H9 (cell line): ENCODE data around the gene ADAM11. TPM values are rescaled to one million over a fixed set of nuclear protein-coding genes. Genes with fewer than 3 reads are reported as not detected.

Experiments
- DNase-seq: peaks from one replicate; pipeline ENCODE4 v3.0.0-alpha.2; 2017
- H2AFZ ChIP-seq: one replicate; pipeline ENCODE4 v1.6.1; 2013; ENCODE audit warnings: mild to moderate bottlenecking, low read length, control low read depth, moderate library complexity
- H2AK5ac ChIP-seq: 2 replicates; pipeline ENCODE4 v1.6.1; 2013; ENCODE audit warnings: low read length, control low read depth, mixed read lengths; ENCODE audit not compliant: insufficient read length
- H2BK120ac ChIP-seq: one replicate; pipeline ENCODE4 v1.6.1; 2013; ENCODE audit warnings: low read depth, mild to moderate bottlenecking, low read length, control low read depth, inconsistent platforms; ENCODE audit not compliant: poor library complexity, severe bottlenecking
- H2BK12ac ChIP-seq: 2 replicates; pipeline ENCODE4 v1.6.1; 2013; ENCODE audit warnings: low read length, control low read depth, mixed read lengths, low read depth; ENCODE audit not compliant: insufficient read length
- H2BK15ac ChIP-seq: 2 replicates; pipeline ENCODE4 v1.6.1; 2013; ENCODE audit warnings: low read depth, low read length, control low read depth
- H2BK20ac ChIP-seq: one replicate; pipeline ENCODE4 v1.6.1; 2013; ENCODE audit warnings: low read depth, mild to moderate bottlenecking, low read length, control low read depth, inconsistent platforms; ENCODE audit not compliant: poor library complexity, severe bottlenecking
- H2BK5ac ChIP-seq: 2 replicates; pipeline ENCODE4 v1.6.1; 2013; ENCODE audit warnings: low read length, control low read depth, mixed read lengths; ENCODE audit not compliant: insufficient read length
- H3K14ac ChIP-seq: 2 replicates; pipeline ENCODE4 v1.6.1; 2013; ENCODE audit warnings: low read length, control low read depth; ENCODE audit not compliant: insufficient read depth
- H3K18ac ChIP-seq: 2 replicates; pipeline ENCODE4 v1.6.1; 2013; ENCODE audit warnings: low read depth, mild to moderate bottlenecking, mixed read lengths, low read length, control low read depth; ENCODE audit not compliant: insufficient read length
- H3K23ac ChIP-seq: 2 replicates; pipeline ENCODE4 v1.6.1; 2013; ENCODE audit warnings: low read length, control low read depth, mixed read lengths, low read depth; ENCODE audit not compliant: insufficient read length
- H3K23me2 ChIP-seq: 2 replicates; pipeline ENCODE4 v1.6.1; 2013; ENCODE audit warnings: low read depth, mild to moderate bottlenecking, mixed read lengths, low read length, control low read depth; ENCODE audit not compliant: insufficient read length, poor library complexity, severe bottlenecking
- H3K27ac ChIP-seq: 2 replicates; pipeline ENCODE4 v1.5.1; 2013; ENCODE audit warnings: low read length, control low read depth, mixed read lengths, low read depth; ENCODE audit not compliant: insufficient read length
- H3K27me3 ChIP-seq: 2 replicates; pipeline ENCODE4 v1.6.1; 2013; ENCODE audit warnings: low read length, control low read depth, inconsistent platforms; ENCODE audit not compliant: insufficient read depth
- H3K4ac ChIP-seq: 2 replicates; pipeline ENCODE4 v1.6.1; 2013; ENCODE audit warnings: low read depth, mild to moderate bottlenecking, control low read depth, inconsistent platforms, low read length, moderate library complexity
- H3K4me1 ChIP-seq: 2 replicates; pipeline ENCODE4 v1.6.1; 2013; ENCODE audit warnings: low read length, control low read depth, inconsistent platforms; ENCODE audit not compliant: insufficient read depth
- H3K4me2 ChIP-seq: 2 replicates; pipeline ENCODE4 v1.6.1; 2013; ENCODE audit warnings: low read length, control low read depth, mixed read lengths; ENCODE audit not compliant: insufficient read length, insufficient read depth
- H3K56ac ChIP-seq: 2 replicates; pipeline ENCODE4 v1.6.1; 2013; ENCODE audit warnings: low read depth, mild to moderate bottlenecking, mixed read lengths, low read length, control low read depth; ENCODE audit not compliant: insufficient read length
- H3K79me1 ChIP-seq: 2 replicates; pipeline ENCODE4 v1.6.1; 2013; ENCODE audit warnings: low read depth, mild to moderate bottlenecking, moderate library complexity, low read length, control low read depth, inconsistent platforms; ENCODE audit not compliant: insufficient read depth, poor library complexity, severe bottlenecking
- H3K79me2 ChIP-seq: 2 replicates; pipeline ENCODE4 v1.6.1; 2013; ENCODE audit warnings: low read length, control low read depth, inconsistent platforms; ENCODE audit not compliant: insufficient read depth
- H3K9ac ChIP-seq: 2 replicates; pipeline ENCODE4 v1.6.1; 2013; ENCODE audit warnings: low read length, control low read depth, mixed read lengths; ENCODE audit not compliant: insufficient read length; ENCODE audit errors: extremely low read depth
- H3K9me3 ChIP-seq: one replicate; pipeline ENCODE4 v1.6.1; 2013; ENCODE audit warnings: low read depth, low read length, inconsistent platforms; ENCODE audit not compliant: control insufficient read depth
- H3T11ph ChIP-seq: one replicate; pipeline ENCODE4 v1.6.1; 2013; ENCODE audit warnings: mild to moderate bottlenecking, low read length, control low read depth, inconsistent platforms
- H4K20me1 ChIP-seq: one replicate; pipeline ENCODE4 v1.6.1; 2013; ENCODE audit not compliant: control insufficient read depth, insufficient read length, insufficient read depth
- H4K5ac ChIP-seq: 2 replicates; pipeline ENCODE4 v1.6.1; 2013; ENCODE audit warnings: low read depth, mild to moderate bottlenecking, mixed read lengths, low read length, control low read depth; ENCODE audit not compliant: insufficient read length
- H4K8ac ChIP-seq: replicated peaks from 2 replicates; pipeline ENCODE4 v1.6.1; 2013; ENCODE audit warnings: low read length, control low read depth, mixed read lengths, low read depth; ENCODE audit not compliant: insufficient read length
- H4K91ac ChIP-seq: 2 replicates; pipeline ENCODE4 v1.6.1; 2013; ENCODE audit warnings: low read depth, mild to moderate bottlenecking, moderate library complexity, mixed read lengths, low read length, control low read depth; ENCODE audit not compliant: insufficient read length
- H3K27ac Mint-ChIP-seq, 3 experiments: 2 replicates in 2 of 3; 3 replicates in 1 of 3; pipeline ENCODE4 v1.8.0; 2020 to 2021; ENCODE audit warnings: mixed read lengths in 3 of 3, mild to moderate bottlenecking in 1 of 3, moderate library complexity in 1 of 3
- H3K27me3 Mint-ChIP-seq: 2 replicates; pipeline ENCODE4 v1.8.0; 2021; ENCODE audit warnings: low read depth, mild to moderate bottlenecking, moderate library complexity, mixed read lengths
- H3K36me3 Mint-ChIP-seq, 3 experiments: 2 replicates in 2 of 3; 3 replicates in 1 of 3; pipeline ENCODE4 v1.8.0; 2020 to 2021; ENCODE audit warnings: low read depth in 3 of 3, mixed read lengths in 3 of 3; ENCODE audit not compliant: insufficient read depth in 1 of 3
- H3K4me1 Mint-ChIP-seq, 2 experiments: 2 replicates each; pipeline ENCODE4 v1.8.0; 2020; ENCODE audit warnings: mixed read lengths in 2 of 2
- H3K4me3 Mint-ChIP-seq, 2 experiments: 2 replicates in 1 of 2; 3 replicates in 1 of 2; pipeline ENCODE4 v1.8.0; 2020 to 2021; ENCODE audit warnings: mild to moderate bottlenecking in 2 of 2, mixed read lengths in 2 of 2, moderate library complexity in 1 of 2
- H3K9me3 Mint-ChIP-seq, 2 experiments: 2 replicates in 1 of 2; 3 replicates in 1 of 2; pipeline ENCODE4 v1.8.0; 2020; ENCODE audit warnings: mild to moderate bottlenecking in 2 of 2, mixed read lengths in 2 of 2, moderate library complexity in 1 of 2
- WGBS: extraction: QIAGEN DNeasy Blood & Tissue Kit; methylation state at CpG from one replicate; pipeline ENCODE4 v1.1.7; 2013; ENCODE audit warnings: missing lambda C conversion rate, low lambda C conversion rate, mixed read lengths; ENCODE audit not compliant: insufficient read length; ENCODE audit errors: extremely low coverage; 5-methylcytosine and 5-hydroxymethylcytosine counted together
- total RNA-seq: library from RNA; stranded (reverse); gene quantifications from 2 replicates; pipeline ENCODE4 v1.2.1, GENCODE V29; 2021
- TF ChIP-seq, protein P1 (sequence below): fragments of 200-600 bp; sonication (generic); conservative IDR thresholded peaks from 3 replicates; pipeline ENCODE4 v1.8.0; 2021; ENCODE audit warnings: antibody characterized with exemption, mild to moderate bottlenecking

Gene ADAM11
- total RNA-seq, 1 experiment from 2014 or later = 4.6 TPM

DNA sequence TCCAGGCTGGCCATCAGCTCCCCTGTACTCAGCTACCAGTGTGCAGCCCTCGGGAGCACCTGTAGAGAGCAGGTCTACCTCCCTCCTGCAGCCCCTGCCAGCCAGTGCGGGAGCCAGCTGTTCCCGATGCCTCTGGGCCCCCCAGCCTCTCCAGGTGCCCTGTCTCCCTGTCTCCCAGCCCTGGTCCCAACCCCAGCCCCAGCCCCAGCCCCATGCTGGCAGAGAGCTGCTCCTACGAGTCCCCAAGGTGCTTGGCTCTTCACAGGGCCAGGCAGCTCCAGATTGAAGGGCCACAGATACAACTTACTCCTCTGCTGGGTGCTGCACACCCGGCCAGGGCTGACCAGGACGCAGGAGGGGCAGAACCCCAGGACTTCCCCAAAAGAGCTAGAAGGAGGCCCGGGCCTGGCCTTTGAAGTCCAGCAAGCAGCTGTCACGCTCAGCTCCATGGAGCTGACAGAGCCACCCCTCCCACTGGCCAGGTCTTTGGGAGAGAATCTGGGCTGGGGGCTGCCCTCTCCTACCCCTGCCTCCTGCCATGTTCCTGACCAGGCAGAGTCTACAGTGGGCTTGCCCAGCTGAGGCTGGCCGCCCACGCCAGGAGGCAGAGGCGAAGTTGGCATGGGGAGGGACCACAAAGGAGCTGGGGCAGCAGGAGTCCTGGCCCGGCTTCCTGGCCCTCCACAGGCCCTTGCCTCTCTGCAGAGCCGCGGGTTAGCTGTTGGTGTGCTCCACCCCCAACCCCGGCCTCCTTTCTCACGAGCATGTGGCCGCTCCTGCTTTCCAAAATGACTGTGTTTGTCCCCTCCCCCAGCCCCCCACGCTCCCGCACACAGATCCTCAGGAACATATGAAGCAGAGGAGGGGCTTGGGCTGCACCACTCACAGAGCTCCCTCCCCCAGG is 9.5 kb upstream of the ADAM11 start:
- Mint-ChIP-seq H3K27me3 (peaks cover 6% of the 10 kb centered on the region), H3K36me3 (peaks cover 21 to 51% (median 46%) of the 10 kb centered on the region in 3 experiments), H3K27ac (peak overlapping the region in 1 of 3 experiments; percentile 91; a peak in 1 of 7 replicates), H3K4me1 (no peaks in the 10 kb centered on the region; a peak in 1 of 4 replicates), H3K4me3 (no peak overlapping the region), H3K9me3 (no peaks in the 10 kb centered on the region)
- H3K4ac ChIP-seq = no peak overlapping the region
- H2BK15ac ChIP-seq = no peak overlapping the region
- H2AFZ ChIP-seq = no peak overlapping the region
- H3K23ac ChIP-seq = no peak overlapping the region
- H3K79me1 ChIP-seq = no peaks in the 10 kb centered on the region
- H3K4me2 ChIP-seq = no peak overlapping the region
- H3K9ac ChIP-seq = no peak overlapping the region
- H3K56ac ChIP-seq = no peak overlapping the region
- H2AK5ac ChIP-seq = no peak overlapping the region
- H2BK20ac ChIP-seq = no peak overlapping the region
- H3K27me3 ChIP-seq = no peaks in the 10 kb centered on the region
- no peaks in the 10 kb centered on the region for H3K23me2 ChIP-seq
- no peaks in the 10 kb centered on the region for H3K9me3 ChIP-seq
- no peak overlapping the region for H3K14ac ChIP-seq
- no peaks in the 10 kb centered on the region for H3K4me1 ChIP-seq
- H2BK120ac ChIP-seq = no peak overlapping the region
- H3T11ph ChIP-seq = no peak overlapping the region
- H3K18ac ChIP-seq = no peak overlapping the region
- H3K79me2 ChIP-seq = no peaks in the 10 kb centered on the region
- no CpG with 5 or more reads among the region's 19 CpGs for WGBS
- no peaks in the 10 kb centered on the region for H4K20me1 ChIP-seq
- H3K27ac ChIP-seq = no peak overlapping the region
- no peak overlapping the region for H2BK12ac ChIP-seq
- no peak overlapping the region for H2BK5ac ChIP-seq
- no peak overlapping the region for H4K91ac ChIP-seq
- TF ChIP-seq, protein P1, sequence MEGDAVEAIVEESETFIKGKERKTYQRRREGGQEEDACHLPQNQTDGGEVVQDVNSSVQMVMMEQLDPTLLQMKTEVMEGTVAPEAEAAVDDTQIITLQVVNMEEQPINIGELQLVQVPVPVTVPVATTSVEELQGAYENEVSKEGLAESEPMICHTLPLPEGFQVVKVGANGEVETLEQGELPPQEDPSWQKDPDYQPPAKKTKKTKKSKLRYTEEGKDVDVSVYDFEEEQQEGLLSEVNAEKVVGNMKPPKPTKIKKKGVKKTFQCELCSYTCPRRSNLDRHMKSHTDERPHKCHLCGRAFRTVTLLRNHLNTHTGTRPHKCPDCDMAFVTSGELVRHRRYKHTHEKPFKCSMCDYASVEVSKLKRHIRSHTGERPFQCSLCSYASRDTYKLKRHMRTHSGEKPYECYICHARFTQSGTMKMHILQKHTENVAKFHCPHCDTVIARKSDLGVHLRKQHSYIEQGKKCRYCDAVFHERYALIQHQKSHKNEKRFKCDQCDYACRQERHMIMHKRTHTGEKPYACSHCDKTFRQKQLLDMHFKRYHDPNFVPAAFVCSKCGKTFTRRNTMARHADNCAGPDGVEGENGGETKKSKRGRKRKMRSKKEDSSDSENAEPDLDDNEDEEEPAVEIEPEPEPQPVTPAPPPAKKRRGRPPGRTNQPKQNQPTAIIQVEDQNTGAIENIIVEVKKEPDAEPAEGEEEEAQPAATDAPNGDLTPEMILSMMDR = no peak
- no peak for DNase-seq
- H4K5ac ChIP-seq = no peak overlapping the region
- H4K8ac ChIP-seq = no peak overlapping the region
